Tibial nerve (tissue), 4 donors: ENCODE measurements around the gene RUNX3. TPM values are rescaled to one million over a fixed set of nuclear protein-coding genes. Genes with fewer than 3 reads are reported as not detected.

ENCODE experiments used
- DNase-seq, 2 donors: peaks; one replicate each; pipeline ENCODE4 v3.0.0-alpha.2; 2019; ENCODE audit warnings: low spot score in 2 of 2
- H3K27ac ChIP-seq, 4 donors: fragments of 200-600 bp; sonication (generic) in 3 of 4; one replicate each; pipeline ENCODE4 v1.5.1; 2017 to 2019; ENCODE audit warnings: mild to moderate bottlenecking in 1 of 4
- H3K27me3 ChIP-seq, 2 donors: fragments of 200-600 bp; sonication (generic) in 1 of 2; one replicate each; pipeline versions ENCODE4 v1.5.1 to v1.6.0; 2017 to 2019
- H3K36me3 ChIP-seq, 3 donors: fragments of 200-600 bp; sonication (generic); one replicate each; pipeline ENCODE4 v1.5.1; 2018 to 2019
- H3K4me1 ChIP-seq, 4 donors: fragments of 200-600 bp; sonication (generic) in 3 of 4; one replicate each; pipeline ENCODE4 v1.5.1; 2017 to 2019
- H3K4me3 ChIP-seq, 4 donors: fragments of 200-600 bp; sonication (generic) in 3 of 4; one replicate each; pipeline ENCODE4 v1.5.1; 2017 to 2019; ENCODE audit warnings: mild to moderate bottlenecking in 1 of 4, moderate library complexity in 1 of 4
- H3K9me3 ChIP-seq, 4 donors: fragments of 200-600 bp; sonication (generic) in 3 of 4; one replicate each; pipeline ENCODE4 v1.5.1; 2017 to 2019
- CTCF ChIP-seq, 5 experiments: fragments of 200-600 bp in 3 of 5; fragments of 450-650 bp in 2 of 5; sonication (generic) in 3 of 5; IDR thresholded peaks; one replicate each; pipeline ENCODE4 v1.5.1; 2016 to 2019; ENCODE audit warnings: antibody characterized with exemption in 5 of 5, mild to moderate bottlenecking in 3 of 5, moderate library complexity in 2 of 5
- EP300 ChIP-seq, 2 donors: sonication (generic); formaldehyde crosslinking; IDR thresholded peaks; one replicate each; pipeline ENCODE4 v1.6.1; 2017; ENCODE audit warnings: antibody characterized with exemption in 2 of 2, mild to moderate bottlenecking in 1 of 2
- POLR2A ChIP-seq, 2 donors: fragments of 450-650 bp; IDR thresholded peaks; one replicate each; pipeline ENCODE4 v1.6.1; 2017; ENCODE audit warnings: antibody characterized with exemption in 2 of 2, mild to moderate bottlenecking in 2 of 2, moderate library complexity in 2 of 2
- WGBS, 2 donors: methylation state at CpG; one replicate each; pipeline ENCODE4 v1.1.5; 2018; 5-methylcytosine and 5-hydroxymethylcytosine counted together
- total RNA-seq, 4 donors: library from RNA; depleted of rRNA; stranded (reverse); fragments of >200 nt; gene quantifications; one replicate each; pipeline ENCODE4 v1.1.0, GENCODE V29; 2016

Gene RUNX3
- total RNA-seq, 4 donors from 2014 or later: 0.22 to 3.3 (median 1.2) TPM

- Histone ChIP-seq H3K27ac (no peak overlapping the region), H3K4me3 (peak overlapping the region in 2 of 4 donors; percentile 10 to 28), H3K4me1 (peaks cover 0 to 45% (median 16%) of the 10 kb centered on the region in 4 donors), H3K36me3 (no peaks in the 10 kb centered on the region), H3K9me3 (no peaks in the 10 kb centered on the region), H3K27me3 (peaks cover 10 to 81% of the 10 kb centered on the region in 2 donors)
- DNase-seq: no peak
- TF ChIP-seq POLR2A (IDR thresholded peaks at IDR 0.05): no peak
- TF ChIP-seq EP300 (IDR thresholded peaks at IDR 0.05): no peak
- peak; percentile 61 to 93 (median 84) for TF ChIP-seq CTCF (IDR thresholded peaks at IDR 0.05)
- WGBS, 2 donors: 5 to 6% methylated on average over 13 to 32 of the region's 34 CpGs
Observed at GRCh38 chr1:24932284-24932683, 2.2 kb upstream of the RUNX3 start.

- peaks cover 10 to 84% of the 10 kb centered on the region in 2 donors for H3K27me3 ChIP-seq
- H3K36me3 ChIP-seq: no peaks in the 10 kb centered on the region
- H3K9me3 ChIP-seq: no peaks in the 10 kb centered on the region
- WGBS, 2 donors: 7 to 22% methylated on average over 24 to 62 of the region's 63 CpGs
- no peak overlapping the region for H3K27ac ChIP-seq
- H3K4me3 ChIP-seq: peak overlapping the region in 2 of 4 donors; percentile 10 to 28
- H3K4me1 ChIP-seq: peaks cover 0 to 48% (median 19%) of the 10 kb centered on the region in 4 donors
- DNase-seq: no peak
- TF ChIP-seq EP300 (IDR thresholded peaks at IDR 0.05) (peak in 1 of 2 donors; percentile 72), CTCF (IDR thresholded peaks at IDR 0.05) (no peak)
Observed at GRCh38 chr1:24931468-24932231, 1.6 kb upstream of the RUNX3 start.

GRCh38 chr1:24931146-24931467 is 1.0 kb upstream of the RUNX3 start:
- Histone ChIP-seq H3K9me3 (no peaks in the 10 kb centered on the region), H3K4me3 (no peak overlapping the region), H3K4me1 (peaks cover 0 to 48% (median 22%) of the 10 kb centered on the region in 4 donors), H3K27ac (peak overlapping the region in 1 of 4 donors; percentile 73), H3K36me3 (no peaks in the 10 kb centered on the region), H3K27me3 (peaks cover 10 to 88% of the 10 kb centered on the region in 2 donors)
- DNase-seq: no peak
- WGBS, 2 donors: 17 to 20% methylated on average over 21 of the region's 21 CpGs
- no peak for TF ChIP-seq EP300 (IDR thresholded peaks at IDR 0.05)
- no peak for TF ChIP-seq POLR2A (IDR thresholded peaks at IDR 0.05)
- no peak for TF ChIP-seq CTCF (IDR thresholded peaks at IDR 0.05)

- H3K4me1 ChIP-seq: peaks cover 0 to 48% (median 24%) of the 10 kb centered on the region in 4 donors
- 0 to 3% methylated on average over 10 to 28 of the region's 129 CpGs for WGBS, 2 donors
Observed at GRCh38 chr1:24929398-24930259, 447 bp downstream of the RUNX3 start.

More at GRCh38 chr1:24929398-24930259, 447 bp downstream of the RUNX3 start:
- H3K4me3 ChIP-seq: peak overlapping the region in 3 of 4 donors; percentile 8 to 56 (median 43)
- no peaks in the 10 kb centered on the region for H3K9me3 ChIP-seq
- H3K36me3 ChIP-seq: no peaks in the 10 kb centered on the region
- DNase-seq: no peak
- no peak for TF ChIP-seq POLR2A (IDR thresholded peaks at IDR 0.05)
- no peak for TF ChIP-seq CTCF (IDR thresholded peaks at IDR 0.05)
- TF ChIP-seq EP300 (IDR thresholded peaks at IDR 0.05): no peak
- H3K27ac ChIP-seq: peak overlapping the region in 2 of 4 donors; percentile 30 to 78
- H3K27me3 ChIP-seq: peaks cover 10 to 95% of the 10 kb centered on the region in 2 donors
